ENCODE results near the gene PPIL6.

Gene PPIL6

DNA sequence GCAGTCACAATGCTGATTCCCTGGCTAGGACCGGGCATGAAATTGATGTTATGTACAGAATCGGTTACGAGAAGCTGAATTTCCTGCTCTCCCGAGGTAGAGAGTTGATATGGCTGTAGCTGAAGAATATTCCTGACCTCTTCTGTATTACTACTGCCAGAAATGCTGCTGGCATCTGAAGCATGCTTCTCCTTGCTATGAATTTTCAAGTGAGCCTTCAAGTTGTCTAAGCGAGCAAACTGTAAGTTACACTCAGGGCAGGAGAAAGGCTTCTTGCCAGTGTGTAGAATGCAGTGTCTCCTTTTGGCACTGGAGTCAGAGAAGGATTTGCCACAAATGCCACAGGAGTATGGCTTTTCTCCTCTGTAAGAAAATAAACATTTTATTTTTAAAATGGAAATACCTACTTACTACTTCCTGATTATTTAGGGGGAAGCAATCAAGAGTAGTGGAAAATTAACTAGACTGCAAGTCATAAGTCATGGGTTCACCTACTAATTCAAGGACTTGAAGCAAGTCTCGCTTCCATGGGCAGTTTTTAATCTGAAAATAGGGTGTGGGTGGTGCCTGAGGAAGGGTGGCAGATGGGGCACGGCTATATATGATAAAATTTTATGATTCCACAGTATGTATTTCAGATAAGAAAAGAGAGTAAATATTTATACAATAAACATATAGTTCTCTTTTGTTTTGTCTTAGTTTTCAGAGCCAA lies 25.9 kb upstream of the PPIL6 start:
- TF ChIP-seq POLR2AphosphoS5 (IDR thresholded peaks at IDR 0.05; ENCODE audit: low read depth, low read length) (no peak), FOXP2 (optimal IDR thresholded peaks at IDR 0.05; ENCODE audit: borderline replicate concordance, extremely low read depth, extremely low read length, insufficient read depth) (no peak), TAF1 (IDR thresholded peaks at IDR 0.05; ENCODE audit: borderline replicate concordance, insufficient read depth, low read length) (no peak), SIN3A (IDR thresholded peaks at IDR 0.05; ENCODE audit: borderline replicate concordance, insufficient read depth, low read length) (no peak)
- TF ChIP-seq, protein P1, sequence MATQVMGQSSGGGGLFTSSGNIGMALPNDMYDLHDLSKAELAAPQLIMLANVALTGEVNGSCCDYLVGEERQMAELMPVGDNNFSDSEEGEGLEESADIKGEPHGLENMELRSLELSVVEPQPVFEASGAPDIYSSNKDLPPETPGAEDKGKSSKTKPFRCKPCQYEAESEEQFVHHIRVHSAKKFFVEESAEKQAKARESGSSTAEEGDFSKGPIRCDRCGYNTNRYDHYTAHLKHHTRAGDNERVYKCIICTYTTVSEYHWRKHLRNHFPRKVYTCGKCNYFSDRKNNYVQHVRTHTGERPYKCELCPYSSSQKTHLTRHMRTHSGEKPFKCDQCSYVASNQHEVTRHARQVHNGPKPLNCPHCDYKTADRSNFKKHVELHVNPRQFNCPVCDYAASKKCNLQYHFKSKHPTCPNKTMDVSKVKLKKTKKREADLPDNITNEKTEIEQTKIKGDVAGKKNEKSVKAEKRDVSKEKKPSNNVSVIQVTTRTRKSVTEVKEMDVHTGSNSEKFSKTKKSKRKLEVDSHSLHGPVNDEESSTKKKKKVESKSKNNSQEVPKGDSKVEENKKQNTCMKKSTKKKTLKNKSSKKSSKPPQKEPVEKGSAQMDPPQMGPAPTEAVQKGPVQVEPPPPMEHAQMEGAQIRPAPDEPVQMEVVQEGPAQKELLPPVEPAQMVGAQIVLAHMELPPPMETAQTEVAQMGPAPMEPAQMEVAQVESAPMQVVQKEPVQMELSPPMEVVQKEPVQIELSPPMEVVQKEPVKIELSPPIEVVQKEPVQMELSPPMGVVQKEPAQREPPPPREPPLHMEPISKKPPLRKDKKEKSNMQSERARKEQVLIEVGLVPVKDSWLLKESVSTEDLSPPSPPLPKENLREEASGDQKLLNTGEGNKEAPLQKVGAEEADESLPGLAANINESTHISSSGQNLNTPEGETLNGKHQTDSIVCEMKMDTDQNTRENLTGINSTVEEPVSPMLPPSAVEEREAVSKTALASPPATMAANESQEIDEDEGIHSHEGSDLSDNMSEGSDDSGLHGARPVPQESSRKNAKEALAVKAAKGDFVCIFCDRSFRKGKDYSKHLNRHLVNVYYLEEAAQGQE (IDR thresholded peaks at IDR 0.05; ENCODE audit: insufficient read depth in 1 of 2, low read depth in 2 of 2, low read length in 2 of 2) = no peak

DNA sequence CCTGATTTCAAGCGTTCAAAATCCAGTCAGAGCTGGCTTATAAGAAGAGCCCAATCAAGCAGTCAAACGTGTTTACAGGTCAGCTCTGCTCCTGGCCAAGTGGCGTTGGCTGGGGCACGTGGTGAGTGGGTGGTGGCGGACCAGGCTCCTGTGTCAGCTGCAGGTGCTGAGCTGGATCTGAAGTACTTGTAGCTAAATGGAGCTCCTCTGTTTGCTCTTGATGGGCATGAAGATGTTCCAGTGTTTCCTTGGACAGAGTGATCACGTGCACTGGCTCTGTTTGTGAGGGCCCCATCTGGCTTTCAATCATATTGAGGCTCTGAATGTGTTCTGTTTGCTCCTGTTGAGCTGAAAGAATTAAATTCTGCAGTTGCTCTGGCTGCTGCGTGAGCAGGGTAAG lies 25.3 kb upstream of the PPIL6 start:
- TF ChIP-seq SIN3A (IDR thresholded peaks at IDR 0.05; ENCODE audit: borderline replicate concordance, insufficient read depth, low read length) = no peak
- TF ChIP-seq POLR2AphosphoS5 (IDR thresholded peaks at IDR 0.05; ENCODE audit: low read depth, low read length) = no peak
- TF ChIP-seq TAF1 (IDR thresholded peaks at IDR 0.05; ENCODE audit: borderline replicate concordance, insufficient read depth, low read length) = no peak
- no peak for TF ChIP-seq FOXP2 (optimal IDR thresholded peaks at IDR 0.05; ENCODE audit: borderline replicate concordance, extremely low read depth, extremely low read length, insufficient read depth)
- TF ChIP-seq, protein P1 (IDR thresholded peaks at IDR 0.05; ENCODE audit: insufficient read depth in 1 of 2, low read depth in 2 of 2, low read length in 2 of 2) = no peak

DNA sequence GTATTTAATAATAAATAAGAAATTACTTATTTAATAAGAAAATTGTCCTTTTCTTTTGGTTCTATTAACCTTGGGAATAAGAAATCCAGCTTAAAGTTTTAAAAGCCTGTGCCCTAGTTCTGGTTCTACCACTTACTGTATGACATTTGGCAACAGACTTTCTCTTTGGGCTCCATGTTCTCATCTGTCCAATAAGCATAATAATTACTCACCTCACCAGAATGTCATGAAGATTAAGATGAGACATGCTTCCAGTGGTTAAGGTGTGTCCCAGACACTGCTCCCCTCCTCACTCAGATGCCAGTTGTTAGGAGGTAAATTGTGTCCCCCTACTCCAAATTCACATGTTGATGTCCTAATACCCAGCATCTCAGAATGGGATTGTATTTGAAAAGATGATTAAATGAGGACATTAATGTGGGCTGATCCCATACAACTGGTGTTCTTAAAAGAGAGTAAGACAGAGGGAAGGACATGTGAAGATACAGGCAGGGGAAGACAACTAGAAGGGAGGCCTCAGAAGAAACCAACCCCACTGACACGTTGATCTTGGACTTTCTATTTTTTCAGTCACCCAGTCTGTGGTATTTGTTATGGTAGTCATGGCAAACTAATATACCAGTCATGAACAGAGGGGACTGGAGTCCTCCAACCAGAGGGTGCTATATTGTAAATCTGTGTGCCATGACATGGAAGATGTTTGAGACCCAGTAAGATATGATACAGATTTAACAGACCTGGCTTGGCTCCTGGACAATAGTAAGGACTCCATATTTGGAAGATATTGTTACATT lies 21.5 kb upstream of the PPIL6 start:
- TF ChIP-seq, protein P1 (IDR thresholded peaks at IDR 0.05; ENCODE audit: insufficient read depth in 1 of 2, low read depth in 2 of 2, low read length in 2 of 2) = no peak
- TF ChIP-seq SIN3A (IDR thresholded peaks at IDR 0.05; ENCODE audit: borderline replicate concordance, insufficient read depth, low read length) (no peak), FOXP2 (optimal IDR thresholded peaks at IDR 0.05; ENCODE audit: borderline replicate concordance, extremely low read depth, extremely low read length, insufficient read depth) (no peak), POLR2AphosphoS5 (IDR thresholded peaks at IDR 0.05; ENCODE audit: low read depth, low read length) (no peak), TAF1 (IDR thresholded peaks at IDR 0.05; ENCODE audit: borderline replicate concordance, insufficient read depth, low read length) (no peak)

DNA sequence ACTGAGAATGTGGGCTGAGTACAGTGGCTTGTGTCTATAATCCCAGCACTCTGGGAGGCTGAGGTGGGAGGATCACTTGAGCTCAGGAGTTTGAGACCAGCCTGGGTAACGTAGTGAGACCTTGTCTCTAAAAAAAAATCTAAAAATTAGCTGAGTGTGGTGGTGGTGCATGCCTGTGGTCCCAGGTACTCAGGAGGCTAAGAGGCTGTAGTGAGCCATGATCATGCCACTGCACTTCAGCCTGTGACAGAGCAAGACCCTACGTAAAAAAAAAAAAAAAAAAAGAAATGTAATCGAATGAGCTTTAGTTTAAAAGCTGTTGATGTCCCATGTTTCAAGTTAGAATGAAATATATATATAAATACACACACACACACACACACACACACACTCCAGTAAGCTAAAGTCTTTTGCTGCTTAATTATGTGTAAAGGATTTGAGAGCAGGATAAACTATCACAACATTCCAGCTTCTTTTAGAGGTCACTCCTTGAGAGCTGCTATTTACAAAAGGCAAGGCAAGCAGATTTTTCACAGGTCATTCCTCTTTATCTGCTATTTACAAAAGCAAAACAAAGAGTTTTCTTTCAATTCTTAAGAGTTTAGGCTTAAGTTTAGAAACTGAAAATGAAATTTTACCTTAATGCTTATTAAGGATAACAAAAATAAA lies 19.9 kb upstream of the PPIL6 start:
- no peak for TF ChIP-seq FOXP2 (optimal IDR thresholded peaks at IDR 0.05; ENCODE audit: borderline replicate concordance, extremely low read depth, extremely low read length, insufficient read depth)
- TF ChIP-seq, protein P1 (IDR thresholded peaks at IDR 0.05; ENCODE audit: insufficient read depth in 1 of 2, low read depth in 2 of 2, low read length in 2 of 2) = no peak
- no peak for TF ChIP-seq TAF1 (IDR thresholded peaks at IDR 0.05; ENCODE audit: borderline replicate concordance, insufficient read depth, low read length)
- TF ChIP-seq SIN3A (IDR thresholded peaks at IDR 0.05; ENCODE audit: borderline replicate concordance, insufficient read depth, low read length) = no peak
- no peak for TF ChIP-seq POLR2AphosphoS5 (IDR thresholded peaks at IDR 0.05; ENCODE audit: low read depth, low read length)
